PFSK-1 (cell line): Measurements from ENCODE around the gene OLFML1.

Source experiments
- FOXP2 ChIP-seq: optimal IDR thresholded peaks from 2 replicates; pipeline ENCODE3; 2011; ENCODE audit warnings: borderline replicate concordance, control low read depth, inconsistent platforms; ENCODE audit not compliant: insufficient read depth; ENCODE audit errors: extremely low read length, extremely low read depth
- POLR2AphosphoS5 ChIP-seq: IDR thresholded peaks from 2 replicates; pipeline ENCODE4 v1.6.1; 2012; ENCODE audit warnings: low read depth, mild to moderate bottlenecking, control low read depth, low read length, moderate library complexity
- REST ChIP-seq, 2 experiments: IDR thresholded peaks; 2 replicates each; pipeline versions ENCODE4 v1.6.1 to v1.8.0; 2011 to 2012; ENCODE audit warnings: low read depth in 2 of 2, low read length in 2 of 2, control low read depth in 1 of 2, inconsistent platforms in 1 of 2, mild to moderate bottlenecking in 1 of 2, moderate library complexity in 1 of 2; ENCODE audit not compliant: insufficient read depth in 1 of 2
- SIN3A ChIP-seq: IDR thresholded peaks from 2 replicates; pipeline ENCODE4 v1.6.1; 2012; ENCODE audit warnings: mild to moderate bottlenecking, low read length, moderate library complexity, borderline replicate concordance; ENCODE audit not compliant: insufficient read depth
- TAF1 ChIP-seq: IDR thresholded peaks from 2 replicates; pipeline ENCODE4 v1.6.1; 2012; ENCODE audit warnings: low read length, control low read depth, borderline replicate concordance; ENCODE audit not compliant: insufficient read depth

Gene OLFML1

GRCh38 chr11:7444091-7444981 is 41.0 kb upstream of the OLFML1 start:
- TF ChIP-seq REST (IDR thresholded peaks at IDR 0.05; ENCODE audit: insufficient read depth in 1 of 2, low read depth in 2 of 2, low read length in 2 of 2) (no peak), POLR2AphosphoS5 (no peak), FOXP2 (no peak), TAF1 (no peak), SIN3A (no peak)

DNA sequence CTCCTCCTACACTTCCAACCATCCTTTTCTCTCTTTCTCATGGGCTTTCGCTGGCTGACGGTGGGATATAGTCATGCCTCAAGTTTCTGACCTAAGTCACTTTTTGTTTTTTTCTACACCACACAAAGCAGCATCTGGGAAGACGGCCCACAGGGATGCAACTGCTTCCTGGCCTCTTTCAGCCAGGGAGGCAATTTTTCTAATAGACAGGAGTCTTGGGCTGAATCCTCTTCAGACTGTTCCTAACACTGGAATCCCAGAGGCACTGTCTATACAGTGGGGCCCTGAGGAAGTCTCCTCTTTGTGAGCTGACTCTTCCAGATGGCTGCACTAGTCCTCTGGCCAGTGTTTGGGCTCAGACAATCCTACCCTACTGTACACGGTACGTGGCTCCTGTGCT is 39.7 kb upstream of the OLFML1 start:
- TF ChIP-seq FOXP2 (no peak), TAF1 (no peak), POLR2AphosphoS5 (no peak), SIN3A (no peak), REST (IDR thresholded peaks at IDR 0.05; ENCODE audit: insufficient read depth in 1 of 2, low read depth in 2 of 2, low read length in 2 of 2) (no peak)

DNA sequence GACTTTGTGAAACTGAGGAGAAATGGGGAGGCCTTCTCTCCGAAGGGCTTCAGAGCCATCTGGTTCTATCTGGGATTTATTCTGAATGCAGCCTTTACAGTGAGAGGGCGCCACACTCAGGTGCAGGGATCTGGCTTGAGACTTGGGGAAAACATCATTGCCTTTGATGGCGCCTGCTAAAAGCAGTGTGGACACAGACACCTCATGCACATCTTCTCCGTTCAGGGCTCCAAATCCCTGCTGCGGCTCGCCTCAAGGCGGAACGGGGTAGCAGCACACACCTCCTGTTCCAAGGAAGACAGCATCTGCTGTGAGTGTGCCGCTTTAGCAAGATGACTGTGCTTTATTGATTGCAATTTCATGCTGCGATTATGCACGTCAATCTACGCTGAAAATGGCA is 37.1 kb upstream of the OLFML1 start:
- no peak for TF ChIP-seq SIN3A
- no peak for TF ChIP-seq REST (IDR thresholded peaks at IDR 0.05; ENCODE audit: insufficient read depth in 1 of 2, low read depth in 2 of 2, low read length in 2 of 2)
- no peak for TF ChIP-seq TAF1
- TF ChIP-seq POLR2AphosphoS5: no peak
- TF ChIP-seq FOXP2: no peak

DNA sequence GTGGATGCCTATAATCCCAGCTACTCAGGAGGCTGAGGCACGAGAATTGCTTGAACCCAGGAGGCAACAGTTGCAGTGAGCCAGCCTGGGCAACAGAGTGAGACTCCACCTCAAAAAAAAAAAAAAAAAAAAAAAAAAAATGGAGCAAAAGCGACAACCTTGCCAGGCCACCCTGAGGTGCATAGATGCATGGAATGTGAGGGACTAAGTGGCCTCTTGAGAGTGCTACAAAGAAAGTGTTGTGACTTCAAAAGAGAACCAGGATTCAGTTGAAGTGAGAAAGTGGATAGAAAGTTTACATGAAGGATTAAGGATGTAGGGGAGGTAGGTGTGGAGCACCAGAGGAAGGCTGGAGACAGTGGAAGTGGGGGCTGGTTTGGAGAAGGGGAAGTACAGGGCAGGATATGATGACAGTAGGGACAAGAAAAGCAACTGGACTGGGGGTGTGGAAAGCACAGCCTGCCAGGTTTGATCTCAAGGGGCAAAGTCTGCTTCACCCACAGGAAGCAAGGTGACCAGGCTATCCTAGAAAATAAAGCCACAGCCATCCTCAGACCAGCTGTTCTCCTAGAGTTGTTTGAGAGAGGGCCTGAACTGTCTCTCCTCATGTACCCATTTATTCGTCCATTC is 36.0 kb upstream of the OLFML1 start:
- TF ChIP-seq TAF1 (no peak), FOXP2 (no peak), SIN3A (no peak), POLR2AphosphoS5 (no peak), REST (IDR thresholded peaks at IDR 0.05; ENCODE audit: insufficient read depth in 1 of 2, low read depth in 2 of 2, low read length in 2 of 2) (no peak)

GRCh38 chr11:7449841-7450214 is 35.5 kb upstream of the OLFML1 start:
- TF ChIP-seq TAF1 (no peak), FOXP2 (no peak), POLR2AphosphoS5 (no peak), SIN3A (no peak), REST (IDR thresholded peaks at IDR 0.05; ENCODE audit: insufficient read depth in 1 of 2, low read depth in 2 of 2, low read length in 2 of 2) (no peak)
